ENCODE results near the gene LCN15.

The LCN15 gene

GRCh38 chr9:136799854-136800657 is 35.7 kb upstream of the LCN15 start (continued):
- no peak for TF ChIP-seq ZNF704 (tag by site-specific recombination; IDR thresholded peaks at IDR 0.05)
- 0 out of 2 replicates have a peak, but pooled peaks have one; percentile 44 for TF ChIP-seq KLF16 (tag by site-specific recombination; IDR thresholded peaks at IDR 0.05)
- no peak for TF ChIP-seq ZNF426 (tag by site-specific recombination; IDR thresholded peaks at IDR 0.05)
- TF ChIP-seq ZNF114 (tag by site-specific recombination; IDR thresholded peaks at IDR 0.05) = no peak
- no peak for TF ChIP-seq PRDM1 (tag by site-specific recombination; IDR thresholded peaks at IDR 0.05)
- no peak for TF ChIP-seq ZNF391 (tag by site-specific recombination; IDR thresholded peaks at IDR 0.05; ENCODE audit: borderline replicate concordance, low read depth)
- TF ChIP-seq EGR2 (tag by site-specific recombination; IDR thresholded peaks at IDR 0.05; ENCODE audit: low read depth) = peak; percentile 77
- TF ChIP-seq OSR2 (tag by site-specific recombination; IDR thresholded peaks at IDR 0.05) = no peak
- no peak for TF ChIP-seq OVOL3 (tag by site-specific recombination; IDR thresholded peaks at IDR 0.05)
- TF ChIP-seq PRDM6 (tag by site-specific recombination; IDR thresholded peaks at IDR 0.05) = no peak
- TF ChIP-seq ZNF777 (tag by site-specific recombination; IDR thresholded peaks at IDR 0.05; ENCODE audit: borderline replicate concordance) = no peak
- TF ChIP-seq ZNF558 (tag by site-specific recombination; IDR thresholded peaks at IDR 0.05) = no peak
- peak; percentile 75 for TF ChIP-seq ZEB2 (tag by site-specific recombination; IDR thresholded peaks at IDR 0.05)
- no peak for TF ChIP-seq ZNF623 (tag by site-specific recombination; IDR thresholded peaks at IDR 0.05)
- peak; percentile 96 for TF ChIP-seq ZBTB8A (tag by site-specific recombination; IDR thresholded peaks at IDR 0.05)
- TF ChIP-seq KLF7 (tag by site-specific recombination; IDR thresholded peaks at IDR 0.05; ENCODE audit: borderline replicate concordance) = peak; percentile 73; the same call in 1 of the 2 replicates
- TF ChIP-seq ZBTB6 (tag by site-specific recombination; IDR thresholded peaks at IDR 0.05) = no peak
- TF ChIP-seq SCRT1 (tag by site-specific recombination; IDR thresholded peaks at IDR 0.05; ENCODE audit: borderline replicate concordance) = no peak
- TF ChIP-seq ZNF629 (tag by site-specific recombination; IDR thresholded peaks at IDR 0.05) = no peak
- TF ChIP-seq BCL11A (tag by site-specific recombination; IDR thresholded peaks at IDR 0.05; ENCODE audit: low read depth) = peak; percentile 43; the same call in 1 of the 2 replicates
- no peak for TF ChIP-seq ZNF394 (tag by site-specific recombination; IDR thresholded peaks at IDR 0.05; ENCODE audit: borderline replicate concordance)
- no peak for TF ChIP-seq ZNF121 (tag by site-specific recombination; IDR thresholded peaks at IDR 0.05)
- no peak for TF ChIP-seq ZNF571 (tag by site-specific recombination; IDR thresholded peaks at IDR 0.05)
- TF ChIP-seq KLF9 (tag by site-specific recombination; IDR thresholded peaks at IDR 0.05; ENCODE audit: low read depth) = peak; percentile 59
- no peak for TF ChIP-seq ZNF837 (tag by site-specific recombination; IDR thresholded peaks at IDR 0.05)
- no peak for TF ChIP-seq GFI1B (tag by site-specific recombination; IDR thresholded peaks at IDR 0.05)
- no peak for TF ChIP-seq ZNF341 (tag by site-specific recombination; IDR thresholded peaks at IDR 0.05; ENCODE audit: low read depth)
- no peak for TF ChIP-seq ZBTB49 (tag by site-specific recombination; IDR thresholded peaks at IDR 0.05; ENCODE audit: low read depth)
- TF ChIP-seq ZBTB48 (tag by site-specific recombination; IDR thresholded peaks at IDR 0.05) = no peak
- TF ChIP-seq ZNF362 (tag by site-specific recombination; IDR thresholded peaks at IDR 0.05) = no peak
- no peak for TF ChIP-seq ZNF350 (tag by site-specific recombination; IDR thresholded peaks at IDR 0.05)
- TF ChIP-seq ZNF530 (tag by site-specific recombination; IDR thresholded peaks at IDR 0.05; ENCODE audit: low read depth) = no peak
- no peak for TF ChIP-seq ZNF660 (tag by site-specific recombination; IDR thresholded peaks at IDR 0.05)
- no peak for TF ChIP-seq ZNF133 (tag by site-specific recombination; IDR thresholded peaks at IDR 0.05)

All from HEK293 (cell line).